Ishikawa (cell line): ENCODE data around the gene NRG3.

Experiments
- CEBPB ChIP-seq: IDR thresholded peaks from 2 replicates; pipeline ENCODE4 v1.6.1; 2012
- CREB1 ChIP-seq: IDR thresholded peaks from 2 replicates; pipeline ENCODE4 v1.6.1; 2012; ENCODE audit warnings: low read depth
- EGR1 ChIP-seq: IDR thresholded peaks from 2 replicates; pipeline ENCODE4 v1.6.1; 2012
- EP300 ChIP-seq: IDR thresholded peaks from 2 replicates; pipeline ENCODE4 v1.6.1; 2012; ENCODE audit warnings: borderline replicate concordance
- FOXM1 ChIP-seq: IDR thresholded peaks from 2 replicates; pipeline ENCODE4 v1.6.1; 2012; ENCODE audit warnings: low read depth, borderline replicate concordance
- NFIC ChIP-seq: IDR thresholded peaks from 2 replicates; pipeline ENCODE4 v1.6.1; 2012
- RAD21 ChIP-seq: IDR thresholded peaks from 2 replicates; pipeline ENCODE4 v1.6.1; 2012; ENCODE audit warnings: low read depth
- TAF1 ChIP-seq: IDR thresholded peaks from 2 replicates; pipeline ENCODE4 v1.6.1; 2012; ENCODE audit warnings: low read depth, mild to moderate bottlenecking
- TCF12 ChIP-seq: IDR thresholded peaks from 2 replicates; pipeline ENCODE4 v1.6.1; 2012; ENCODE audit warnings: low read depth
- TEAD4 ChIP-seq: IDR thresholded peaks from 2 replicates; pipeline ENCODE4 v1.6.1; 2012
- USF1 ChIP-seq: IDR thresholded peaks from 2 replicates; pipeline ENCODE4 v1.6.1; 2012
- YY1 ChIP-seq: IDR thresholded peaks from 2 replicates; pipeline ENCODE4 v1.6.1; 2012; ENCODE audit warnings: low read depth
- ZBTB7A ChIP-seq: IDR thresholded peaks from 2 replicates; pipeline ENCODE4 v1.6.1; 2012; ENCODE audit warnings: low read depth
- TF ChIP-seq, protein P1 (sequence below): IDR thresholded peaks from 2 replicates; pipeline ENCODE4 v1.6.1; 2012; ENCODE audit warnings: low read depth, mild to moderate bottlenecking
- TF ChIP-seq, protein P2 (sequence below): IDR thresholded peaks from 2 replicates; pipeline ENCODE4 v1.6.1; 2012

NRG3 gene

DNA sequence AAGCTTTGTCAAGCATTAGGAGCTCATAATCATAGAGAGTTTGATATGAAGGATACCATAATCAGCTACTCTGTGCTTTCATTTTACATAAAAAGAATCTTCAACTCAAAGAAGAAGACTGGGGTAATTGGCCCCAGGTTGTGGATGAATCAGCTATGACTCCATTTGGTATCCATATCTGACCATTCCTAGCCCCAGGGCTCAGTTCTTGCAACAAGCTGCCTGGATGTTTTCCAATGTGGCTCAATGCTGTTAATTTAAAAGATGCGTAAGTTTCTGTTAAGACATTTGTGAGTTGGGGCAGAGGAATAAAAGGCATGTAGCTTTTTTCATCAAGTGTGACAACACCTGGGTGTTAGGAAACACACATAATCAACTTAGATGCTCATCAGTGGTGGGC, 951.1 kb downstream of the NRG3 start:
- TF ChIP-seq EP300 (no peak), CREB1 (no peak)

DNA sequence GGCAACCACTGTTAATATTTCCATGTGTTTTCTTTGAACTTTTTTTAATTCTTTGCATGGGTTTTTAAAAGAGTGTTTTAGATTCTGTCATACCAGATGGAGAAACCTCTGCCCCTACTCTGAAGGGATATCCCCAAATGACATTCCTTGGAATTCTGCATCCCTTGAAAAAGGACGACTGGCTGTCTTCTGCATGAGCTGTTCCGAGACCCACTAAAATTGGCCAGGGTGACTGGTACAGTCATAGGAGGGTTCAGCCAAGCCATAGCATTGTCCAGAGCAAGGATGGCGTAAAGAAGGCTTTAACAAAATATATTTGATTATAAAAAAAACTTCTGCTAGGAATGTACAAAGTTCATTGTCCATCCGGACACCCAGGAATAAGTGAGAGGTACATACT, 952.9 kb downstream of the NRG3 start:
- TF ChIP-seq ZBTB7A (no peak), YY1 (no peak), FOXM1 (no peak), TAF1 (no peak), TCF12 (no peak), TEAD4 (no peak), USF1 (no peak), CREB1 (no peak), NFIC (no peak), EGR1 (no peak), EP300 (no peak), CEBPB (no peak), RAD21 (no peak)
- TF ChIP-seq, protein P1, sequence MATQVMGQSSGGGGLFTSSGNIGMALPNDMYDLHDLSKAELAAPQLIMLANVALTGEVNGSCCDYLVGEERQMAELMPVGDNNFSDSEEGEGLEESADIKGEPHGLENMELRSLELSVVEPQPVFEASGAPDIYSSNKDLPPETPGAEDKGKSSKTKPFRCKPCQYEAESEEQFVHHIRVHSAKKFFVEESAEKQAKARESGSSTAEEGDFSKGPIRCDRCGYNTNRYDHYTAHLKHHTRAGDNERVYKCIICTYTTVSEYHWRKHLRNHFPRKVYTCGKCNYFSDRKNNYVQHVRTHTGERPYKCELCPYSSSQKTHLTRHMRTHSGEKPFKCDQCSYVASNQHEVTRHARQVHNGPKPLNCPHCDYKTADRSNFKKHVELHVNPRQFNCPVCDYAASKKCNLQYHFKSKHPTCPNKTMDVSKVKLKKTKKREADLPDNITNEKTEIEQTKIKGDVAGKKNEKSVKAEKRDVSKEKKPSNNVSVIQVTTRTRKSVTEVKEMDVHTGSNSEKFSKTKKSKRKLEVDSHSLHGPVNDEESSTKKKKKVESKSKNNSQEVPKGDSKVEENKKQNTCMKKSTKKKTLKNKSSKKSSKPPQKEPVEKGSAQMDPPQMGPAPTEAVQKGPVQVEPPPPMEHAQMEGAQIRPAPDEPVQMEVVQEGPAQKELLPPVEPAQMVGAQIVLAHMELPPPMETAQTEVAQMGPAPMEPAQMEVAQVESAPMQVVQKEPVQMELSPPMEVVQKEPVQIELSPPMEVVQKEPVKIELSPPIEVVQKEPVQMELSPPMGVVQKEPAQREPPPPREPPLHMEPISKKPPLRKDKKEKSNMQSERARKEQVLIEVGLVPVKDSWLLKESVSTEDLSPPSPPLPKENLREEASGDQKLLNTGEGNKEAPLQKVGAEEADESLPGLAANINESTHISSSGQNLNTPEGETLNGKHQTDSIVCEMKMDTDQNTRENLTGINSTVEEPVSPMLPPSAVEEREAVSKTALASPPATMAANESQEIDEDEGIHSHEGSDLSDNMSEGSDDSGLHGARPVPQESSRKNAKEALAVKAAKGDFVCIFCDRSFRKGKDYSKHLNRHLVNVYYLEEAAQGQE = no peak
- TF ChIP-seq, protein P2, sequence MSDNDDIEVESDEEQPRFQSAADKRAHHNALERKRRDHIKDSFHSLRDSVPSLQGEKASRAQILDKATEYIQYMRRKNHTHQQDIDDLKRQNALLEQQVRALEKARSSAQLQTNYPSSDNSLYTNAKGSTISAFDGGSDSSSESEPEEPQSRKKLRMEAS = no peak

DNA sequence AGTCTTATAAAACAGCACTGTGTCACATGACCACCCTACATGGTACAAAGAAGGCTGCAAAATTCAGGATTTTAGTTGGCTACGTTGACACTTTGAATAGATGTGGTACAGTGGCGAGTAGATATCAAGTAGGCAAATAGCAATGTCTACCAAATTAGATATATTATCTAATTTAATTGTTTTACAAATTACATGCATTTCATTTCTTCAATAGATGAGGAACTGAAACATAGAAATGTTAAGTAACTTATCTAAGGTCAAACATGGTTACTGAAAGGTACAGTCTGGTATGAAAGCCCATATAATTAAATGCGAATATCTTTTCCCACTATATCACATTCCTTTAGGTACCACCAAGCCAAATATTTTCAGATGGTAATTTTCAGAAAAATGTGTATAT, 972.2 kb downstream of the NRG3 start:
- no peak for TF ChIP-seq FOXM1
- no peak for TF ChIP-seq EGR1
- TF ChIP-seq YY1 = no peak
- no peak for TF ChIP-seq TCF12
- no peak for TF ChIP-seq TAF1
- no peak for TF ChIP-seq TEAD4
- TF ChIP-seq CREB1 = no peak
- TF ChIP-seq USF1 = no peak
- no peak for TF ChIP-seq RAD21
- TF ChIP-seq CEBPB = no peak
- TF ChIP-seq, protein P1 = no peak

- no peak for TF ChIP-seq ZBTB7A
These were observed 975.2 kb downstream of the NRG3 start for GRCh38 chr10:82850191-82850590.

DNA sequence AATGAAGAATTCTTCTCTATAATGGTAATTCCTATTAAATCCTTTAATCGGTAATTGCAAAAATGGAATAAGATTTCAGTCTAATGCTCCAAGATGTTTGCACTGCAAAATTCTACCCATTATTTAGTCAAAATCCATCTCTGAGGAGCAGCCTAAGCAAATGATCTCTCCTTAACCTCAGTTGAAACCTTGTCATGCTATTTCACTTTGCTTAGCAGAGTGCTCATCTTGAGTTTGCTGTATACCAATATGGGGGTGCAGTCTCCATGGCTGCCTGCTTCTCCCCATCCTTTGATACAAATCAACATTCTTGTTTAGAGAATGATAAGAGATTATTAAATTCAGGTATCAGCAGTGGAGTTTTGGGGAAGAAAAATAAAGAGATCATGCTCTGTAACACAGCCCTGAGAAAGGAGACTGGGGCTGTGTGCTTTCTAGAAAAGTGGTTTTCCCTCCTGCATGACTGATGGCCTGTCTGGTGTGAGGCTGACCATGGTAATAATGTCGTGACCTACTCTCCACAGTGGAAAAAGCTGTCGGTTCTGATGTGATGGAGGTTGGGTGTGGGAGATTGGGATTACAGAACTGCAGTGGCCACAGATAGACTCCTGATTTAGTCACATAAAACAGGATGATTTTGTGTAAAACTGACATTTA, 982.1 kb downstream of the NRG3 start:
- TF ChIP-seq USF1 = no peak
- no peak for TF ChIP-seq ZBTB7A
- no peak for TF ChIP-seq TEAD4
- no peak for TF ChIP-seq FOXM1

DNA sequence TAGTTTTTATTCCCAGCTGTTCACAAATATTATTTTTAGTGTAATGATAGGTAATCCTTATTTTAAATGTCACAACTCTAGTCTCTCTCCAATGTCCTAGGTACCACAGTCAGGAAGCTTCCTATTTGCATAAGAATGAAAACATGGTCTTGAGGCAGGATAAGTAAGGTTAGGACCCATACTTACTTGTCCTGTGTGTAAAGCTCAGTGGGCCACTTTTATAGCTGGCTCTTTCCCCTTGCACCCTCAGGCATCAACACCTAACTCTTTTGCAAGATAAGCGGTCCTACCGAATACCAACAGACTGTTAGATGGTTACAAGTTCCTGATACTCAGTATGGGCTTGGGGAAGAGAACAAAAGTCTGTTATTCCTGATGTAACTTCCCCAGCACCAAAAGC, 986.9 kb downstream of the NRG3 start:
- TF ChIP-seq TCF12 (no peak), NFIC (no peak), TEAD4 (no peak), YY1 (no peak), TAF1 (no peak), ZBTB7A (no peak), RAD21 (no peak), CREB1 (no peak), FOXM1 (no peak), EGR1 (no peak), USF1 (no peak), CEBPB (no peak)
- TF ChIP-seq, protein P1 = no peak
- TF ChIP-seq, protein P2 = no peak
